Natural killer cell (primary cell): ENCODE results near the gene TNP1. TPM values are rescaled to one million over a fixed set of nuclear protein-coding genes. Genes with fewer than 3 reads are reported as not detected.

Source experiments
- ATAC-seq, 3 donors: fragments of 150-1000 bp in 2 of 3; fragments of 200-7000 bp in 1 of 3; cut with Tn5 transposase; 1 replicate in 1 of 3; 2 replicates in 2 of 3; pipeline ENCODE4 v1.10.0; 2021; ENCODE audit warnings: mild to moderate bottlenecking in 2 of 3, moderate library complexity in 2 of 3
- DNase-seq, 2 donors: peaks; one replicate each; pipeline versions ENCODE4 v3.0.0 to v3.0.0-alpha.2; 2013 to 2021; ENCODE audit warnings: mixed read lengths in 1 of 2
- H3K27ac ChIP-seq: one replicate; pipeline ENCODE4 v1.5.1; 2013; ENCODE audit warnings: mild to moderate bottlenecking, low read length
- H3K27me3 ChIP-seq: one replicate; pipeline ENCODE4 v1.6.1; 2013; ENCODE audit warnings: low read length; ENCODE audit not compliant: control insufficient read depth, insufficient read depth
- H3K36me3 ChIP-seq: one replicate; pipeline ENCODE4 v1.6.1; 2013; ENCODE audit warnings: low read length; ENCODE audit not compliant: control insufficient read depth, insufficient read depth
- H3K4me1 ChIP-seq: one replicate; pipeline ENCODE4 v1.6.1; 2013; ENCODE audit warnings: low read length; ENCODE audit not compliant: control insufficient read depth, insufficient read depth
- H3K4me3 ChIP-seq: one replicate; pipeline ENCODE4 v1.5.1; 2013; ENCODE audit warnings: low read length
- H3K9me3 ChIP-seq: one replicate; pipeline ENCODE4 v1.6.1; 2013; ENCODE audit warnings: low read length; ENCODE audit not compliant: control insufficient read depth, insufficient read depth
- H3K27ac Mint-ChIP-seq, 2 donors: one replicate each; pipeline ENCODE4 v1.8.0; 2022; ENCODE audit warnings: mild to moderate bottlenecking in 2 of 2, mixed read lengths in 2 of 2, moderate library complexity in 1 of 2
- H3K27me3 Mint-ChIP-seq, 2 donors: one replicate each; pipeline ENCODE4 v1.8.0; 2022; ENCODE audit warnings: low read depth in 2 of 2, mixed read lengths in 2 of 2
- H3K36me3 Mint-ChIP-seq: one replicate; pipeline ENCODE4 v1.8.0; 2022; ENCODE audit warnings: mixed read lengths
- H3K4me1 Mint-ChIP-seq, 2 donors: one replicate each; pipeline ENCODE4 v1.8.0; 2022; ENCODE audit warnings: mixed read lengths in 2 of 2
- H3K4me3 Mint-ChIP-seq: one replicate; pipeline ENCODE4 v1.8.0; 2022; ENCODE audit warnings: mild to moderate bottlenecking, moderate library complexity, mixed read lengths
- H3K9me3 Mint-ChIP-seq, 2 donors: one replicate each; pipeline ENCODE4 v1.8.0; 2022; ENCODE audit warnings: mixed read lengths in 2 of 2
- WGBS: methylation state at CpG from one replicate; pipeline ENCODE4 v1.1.7; 2013; ENCODE audit warnings: missing lambda C conversion rate; ENCODE audit not compliant: insufficient coverage; 5-methylcytosine and 5-hydroxymethylcytosine counted together
- intact Hi-C: fragments of 100-400 bp; cut with micrococcal nuclease; formaldehyde crosslinking; loops from one replicate; pipeline ENCODE4 v1.14.2; 2022
- total RNA-seq, 4 donors: library from RNA; stranded (reverse); fragments of 120-200 nt in 1 of 4; gene quantifications; one replicate each; pipeline versions ENCODE4 v1.2.3 to v1.2.4, GENCODE V29; 2013 to 2022
- TF ChIP-seq, protein P1 (sequence below): fragments of 200-600 bp; IDR thresholded peaks from one replicate; pipeline ENCODE4 v1.8.0; 2022; ENCODE audit warnings: antibody characterized with exemption

The TNP1 gene
- total RNA-seq, 3 donors from 2014 or later (not counting 1 experiment from before 2014, with no cell fraction given) = not detected

DNA sequence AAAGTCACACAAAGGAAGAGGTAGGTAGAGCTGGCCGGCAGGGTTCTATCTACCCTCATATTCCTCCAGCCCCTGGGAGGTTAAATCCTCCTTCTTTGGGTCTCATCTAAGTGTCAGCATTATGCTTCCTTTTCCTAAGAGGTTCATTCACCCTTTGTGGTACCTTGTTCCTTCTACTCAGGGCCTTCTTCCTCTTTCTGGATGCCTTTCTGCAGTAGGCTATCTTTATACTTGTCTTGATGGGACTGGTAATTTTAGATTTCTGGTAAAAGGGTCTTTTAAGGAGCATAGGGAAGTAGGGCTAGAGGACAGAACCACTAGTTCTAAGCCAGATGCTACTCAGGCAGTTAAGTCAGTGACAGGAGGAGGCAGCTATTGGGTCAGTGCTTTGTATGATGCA is 13.7 kb upstream of the TNP1 start:
- Histone ChIP-seq H3K27ac (no peak overlapping the region), H3K9me3 (no peaks in the 10 kb centered on the region), H3K4me3 (no peak overlapping the region), H3K36me3 (no peaks in the 10 kb centered on the region), H3K4me1 (no peaks in the 10 kb centered on the region), H3K27me3 (no peaks in the 10 kb centered on the region)
- 50% methylated on average over 1 of the region's 1 CpG for WGBS
- intact Hi-C loops = no loop called here
- DNase-seq (no peak), ATAC-seq (no peak)
- TF ChIP-seq, protein P1, sequence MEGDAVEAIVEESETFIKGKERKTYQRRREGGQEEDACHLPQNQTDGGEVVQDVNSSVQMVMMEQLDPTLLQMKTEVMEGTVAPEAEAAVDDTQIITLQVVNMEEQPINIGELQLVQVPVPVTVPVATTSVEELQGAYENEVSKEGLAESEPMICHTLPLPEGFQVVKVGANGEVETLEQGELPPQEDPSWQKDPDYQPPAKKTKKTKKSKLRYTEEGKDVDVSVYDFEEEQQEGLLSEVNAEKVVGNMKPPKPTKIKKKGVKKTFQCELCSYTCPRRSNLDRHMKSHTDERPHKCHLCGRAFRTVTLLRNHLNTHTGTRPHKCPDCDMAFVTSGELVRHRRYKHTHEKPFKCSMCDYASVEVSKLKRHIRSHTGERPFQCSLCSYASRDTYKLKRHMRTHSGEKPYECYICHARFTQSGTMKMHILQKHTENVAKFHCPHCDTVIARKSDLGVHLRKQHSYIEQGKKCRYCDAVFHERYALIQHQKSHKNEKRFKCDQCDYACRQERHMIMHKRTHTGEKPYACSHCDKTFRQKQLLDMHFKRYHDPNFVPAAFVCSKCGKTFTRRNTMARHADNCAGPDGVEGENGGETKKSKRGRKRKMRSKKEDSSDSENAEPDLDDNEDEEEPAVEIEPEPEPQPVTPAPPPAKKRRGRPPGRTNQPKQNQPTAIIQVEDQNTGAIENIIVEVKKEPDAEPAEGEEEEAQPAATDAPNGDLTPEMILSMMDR = no peak
- Mint-ChIP-seq H3K4me3 (no peak overlapping the region), H3K4me1 (peaks cover 3% of the 10 kb centered on the region in 2 donors), H3K36me3 (no peaks in the 10 kb centered on the region), H3K9me3 (no peaks in the 10 kb centered on the region), H3K27ac (no peak overlapping the region), H3K27me3 (no peaks in the 10 kb centered on the region)

DNA sequence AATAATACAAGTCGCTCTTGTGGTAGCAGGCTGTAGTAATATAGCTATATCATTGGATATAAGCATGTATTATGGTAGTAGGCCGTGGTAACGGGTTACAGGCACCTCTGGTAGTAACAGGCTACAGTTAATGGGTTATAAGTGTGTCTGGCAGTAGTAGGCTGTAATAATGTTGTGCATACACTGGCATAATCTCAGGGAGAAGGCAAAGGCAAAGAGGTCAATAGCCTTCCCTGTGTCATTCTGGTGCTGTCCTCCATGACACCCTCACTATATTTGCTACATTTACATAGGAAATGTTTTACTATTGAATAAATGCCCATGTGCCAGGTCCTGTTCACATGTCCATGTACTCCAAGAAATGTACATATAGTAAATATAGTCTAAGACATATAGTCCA is 12.8 kb upstream of the TNP1 start:
- ATAC-seq = no peak

DNA sequence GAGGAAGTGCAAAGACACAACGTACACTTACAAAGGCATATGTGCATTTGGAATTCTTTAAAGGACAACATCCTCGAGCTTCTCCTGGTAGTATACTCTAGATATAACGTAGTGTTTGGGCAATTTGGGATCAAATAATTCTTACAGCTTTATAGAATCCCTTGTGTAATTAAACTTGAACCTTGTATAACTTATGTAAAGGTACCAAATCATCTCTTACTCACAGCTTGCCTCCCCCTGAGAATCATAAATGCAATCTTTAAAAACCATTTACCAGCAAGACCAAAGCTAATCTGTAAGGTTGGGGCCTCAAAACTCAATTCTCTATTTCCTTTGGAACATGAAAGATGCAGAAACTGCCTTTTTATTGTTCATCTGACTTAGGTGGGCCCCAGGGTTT is 12.2 kb upstream of the TNP1 start:
- H3K27me3 ChIP-seq = no peaks in the 10 kb centered on the region
- TF ChIP-seq, protein P1 = no peak
- Mint-ChIP-seq H3K27me3 (no peaks in the 10 kb centered on the region), H3K36me3 (no peaks in the 10 kb centered on the region), H3K4me3 (no peak overlapping the region), H3K4me1 (peaks cover 18 to 19% of the 10 kb centered on the region in 2 donors), H3K9me3 (peaks cover 0 to 2% of the 10 kb centered on the region in 2 donors), H3K27ac (no peak overlapping the region)
- intact Hi-C loops = no loop called here
- ATAC-seq (no peak), DNase-seq (no peak)
- H3K4me1 ChIP-seq = peaks cover 7% of the 10 kb centered on the region
- no peaks in the 10 kb centered on the region for H3K36me3 ChIP-seq
- no peak overlapping the region for H3K4me3 ChIP-seq
- H3K9me3 ChIP-seq = no peaks in the 10 kb centered on the region
- H3K27ac ChIP-seq = no peak overlapping the region
- 82% methylated on average over 1 of the region's 3 CpGs for WGBS

More for the DNA sequence above, 12.8 kb upstream of the TNP1 start:
- no peaks in the 10 kb centered on the region for H3K36me3 ChIP-seq
- TF ChIP-seq, protein P1 = no peak
- H3K4me1 Mint-ChIP-seq = peaks cover 12 to 13% of the 10 kb centered on the region in 2 donors
- no peak overlapping the region for H3K27ac ChIP-seq
- H3K9me3 ChIP-seq = no peaks in the 10 kb centered on the region
- no peak overlapping the region for H3K27ac Mint-ChIP-seq
- H3K36me3 Mint-ChIP-seq = no peaks in the 10 kb centered on the region
- intact Hi-C loops = no loop called here
- no peak overlapping the region for H3K4me3 ChIP-seq
- 83% methylated on average over 3 of the region's 3 CpGs for WGBS
- H3K27me3 Mint-ChIP-seq = no peaks in the 10 kb centered on the region
- no peaks in the 10 kb centered on the region for H3K9me3 Mint-ChIP-seq
- H3K4me1 ChIP-seq = peaks cover 1% of the 10 kb centered on the region
- H3K27me3 ChIP-seq = no peaks in the 10 kb centered on the region
- no peak for DNase-seq
- H3K4me3 Mint-ChIP-seq = no peak overlapping the region

DNA sequence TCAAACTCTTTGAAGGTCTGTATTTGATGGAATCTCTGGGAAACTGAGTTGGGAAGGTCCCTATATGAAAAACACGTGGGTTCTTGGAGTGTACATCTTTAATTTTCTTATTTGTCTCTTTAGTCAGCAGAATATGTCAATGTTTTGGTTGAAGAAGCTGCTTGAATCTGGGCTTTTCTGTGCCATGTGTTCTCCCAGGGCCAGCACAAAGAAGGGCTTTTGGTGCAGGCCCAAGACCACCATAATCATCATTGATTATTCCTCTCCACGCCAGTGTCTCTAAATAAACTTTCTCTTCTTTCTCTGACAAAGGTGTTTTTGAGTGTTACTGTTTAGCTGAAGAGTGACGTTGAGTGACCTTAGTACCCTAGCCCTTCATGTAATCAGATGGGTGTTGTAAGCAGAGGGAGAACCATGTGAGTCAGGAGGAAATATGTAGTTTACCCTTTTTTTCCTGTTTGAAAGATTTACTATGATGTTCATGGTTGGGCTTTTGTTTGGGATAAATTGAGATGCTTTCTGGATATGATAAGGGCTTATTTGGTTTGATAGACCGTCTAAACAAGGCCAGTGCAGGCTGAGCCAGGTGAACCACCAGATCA is 11.6 kb upstream of the TNP1 start:
- no peak overlapping the region for H3K4me3 Mint-ChIP-seq
- peaks cover 0 to 2% of the 10 kb centered on the region in 2 donors for H3K9me3 Mint-ChIP-seq
- DNase-seq = no peak
- no peak overlapping the region for H3K4me3 ChIP-seq
- no peak for ATAC-seq
- H3K4me1 Mint-ChIP-seq = peaks cover 24 to 25% of the 10 kb centered on the region in 2 donors
- intact Hi-C loops = no loop called here
- H3K36me3 Mint-ChIP-seq = no peaks in the 10 kb centered on the region
- H3K36me3 ChIP-seq = no peaks in the 10 kb centered on the region
- H3K4me1 ChIP-seq = peaks cover 13% of the 10 kb centered on the region
- no peak overlapping the region for H3K27ac Mint-ChIP-seq
- WGBS = 64% methylated on average over 2 of the region's 4 CpGs
- no peaks in the 10 kb centered on the region for H3K9me3 ChIP-seq
- no peaks in the 10 kb centered on the region for H3K27me3 ChIP-seq
- no peaks in the 10 kb centered on the region for H3K27me3 Mint-ChIP-seq
- TF ChIP-seq, protein P1 = no peak
- no peak overlapping the region for H3K27ac ChIP-seq
